Spleen (tissue), 11 donors: ENCODE measurements around the gene ICAM1. TPM values are rescaled to one million over a fixed set of nuclear protein-coding genes. Genes with fewer than 3 reads are reported as not detected.
A peak's percentile ranks its signal among the peaks of the same experiment; 100 is the strongest.

Source experiments
- DNase-seq: peaks from one replicate; pipeline ENCODE4 v3.0.0-alpha.2; 2020
- H3K27ac ChIP-seq, 8 donors: fragments of 200-600 bp; sonication (generic) in 7 of 8; 1 replicate in 4 of 8; 2 replicates in 4 of 8; pipeline versions ENCODE4 v1.5.0 to v1.8.0; 2016 to 2021; ENCODE audit warnings: inconsistent platforms in 4 of 8, mild to moderate bottlenecking in 4 of 8, moderate library complexity in 1 of 8
- H3K27me3 ChIP-seq, 7 donors: fragments of 200-600 bp; sonication (generic) in 6 of 7; replicated peaks in 1 of 7; 1 replicate in 4 of 7; 2 replicates in 3 of 7; pipeline versions ENCODE4 v1.5.0 to v1.8.0; 2016 to 2021; ENCODE audit warnings: inconsistent platforms in 3 of 7, mild to moderate bottlenecking in 1 of 7
- H3K36me3 ChIP-seq, 6 donors: fragments of 200-600 bp; sonication (generic) in 5 of 6; 1 replicate in 4 of 6; 2 replicates in 2 of 6; pipeline versions ENCODE4 v1.5.0 to v1.8.0; 2016 to 2021; ENCODE audit warnings: inconsistent platforms in 2 of 6
- H3K4me1 ChIP-seq, 6 donors: fragments of 200-600 bp; sonication (generic) in 5 of 6; 1 replicate in 3 of 6; 2 replicates in 3 of 6; pipeline versions ENCODE4 v1.5.0 to v1.8.0; 2016 to 2021; ENCODE audit warnings: inconsistent platforms in 3 of 6
- H3K4me3 ChIP-seq, 8 donors: fragments of 200-600 bp; sonication (generic) in 7 of 8; 1 replicate in 4 of 8; 2 replicates in 4 of 8; pipeline versions ENCODE4 v1.5.0 to v1.8.0; 2016 to 2021; ENCODE audit warnings: inconsistent platforms in 4 of 8, mild to moderate bottlenecking in 4 of 8, moderate library complexity in 2 of 8
- H3K9me3 ChIP-seq, 8 donors: fragments of 200-600 bp; sonication (generic) in 7 of 8; 1 replicate in 4 of 8; 2 replicates in 4 of 8; pipeline versions ENCODE4 v1.5.0 to v1.8.0; 2016 to 2021; ENCODE audit warnings: inconsistent platforms in 4 of 8
- CTCF ChIP-seq, 11 experiments: fragments of 200-600 bp in 7 of 11; fragments of 450-650 bp in 4 of 11; sonication (generic) in 4 of 11; IDR thresholded peaks in 8 of 11; conservative IDR thresholded peaks in 3 of 11; 1 replicate in 7 of 11; 2 replicates in 4 of 11; pipeline versions ENCODE4 v1.4.0 to v1.8.0; 2016 to 2021; ENCODE audit warnings: antibody characterized with exemption in 11 of 11, inconsistent platforms in 4 of 11, mild to moderate bottlenecking in 1 of 11
- POLR2A ChIP-seq, 3 donors: fragments of 450-650 bp; IDR thresholded peaks; one replicate each; pipeline ENCODE4 v1.5.1; 2017; ENCODE audit warnings: antibody characterized with exemption in 3 of 3, mild to moderate bottlenecking in 1 of 3
- POLR2AphosphoS5 ChIP-seq, 3 donors: sonication (generic); formaldehyde crosslinking; IDR thresholded peaks; one replicate each; pipeline ENCODE4 v1.5.1; 2017; ENCODE audit warnings: antibody characterized with exemption in 3 of 3
- WGBS, 5 donors: extraction: QIAGEN DNeasy Blood & Tissue Kit in 3 of 5; methylation state at CpG; one replicate each; pipeline versions ENCODE4 v1.1.5 to v1.1.7; 2013 to 2018; 5-methylcytosine and 5-hydroxymethylcytosine counted together
- intact Hi-C: fragments of 100-400 bp; cut with DNase I; formaldehyde crosslinking; loops from one replicate; pipeline ENCODE4 v1.15.0; 2023; ENCODE audit warnings: low total_unique reads
- polyA plus RNA-seq, 3 donors: library from polyadenylated mRNA; stranded (reverse); fragments of 200-250 nt; gene quantifications; one replicate each; pipeline ENCODE4 v1.2.1, GENCODE V29; 2013
- total RNA-seq, 7 donors: library from RNA; depleted of rRNA in 3 of 7; stranded (reverse); fragments of >200 nt in 3 of 7; fragmentation: NEBNext Ultra II Directional in 4 of 7; extraction: Animal tissue kit (Norgen Biotek cat#: 25700) in 4 of 7; gene quantifications; one replicate each; pipeline versions ENCODE4 v1.1.0 to v1.2.1, GENCODE V29; 2016 to 2021
- donor health status: healthy with polysubstance abuse.
- donor health status: DM: no; HTN: no; CAD: no; lungs with moderate emphysema.
- donor health status: DM: no; HTN: no; CAD: no.
- donor health status: Bipolar disorder and iron deficiency.
- donor health status: healthy.
- donor health status: DM: no; HTN: no; CAD: no.
- donor health status: DM: yes; HTN: yes; CAD: no.

Gene ICAM1
- total and polyA plus RNA-seq, 10 donors: 12.8 to 163 (median 98.2) TPM

- WGBS, 5 donors: 0 to 1% (median 1%) methylated on average over 6 to 57 of the region's 57 CpGs
- Histone ChIP-seq H3K9me3 (no peaks in the 10 kb centered on the region), H3K27me3 (peaks cover 20 to 94% (median 88%) of the 10 kb centered on the region in 7 donors), H3K4me1 (peaks cover 71 to 100% (median 94%) of the 10 kb centered on the region in 6 donors), H3K36me3 (peaks cover 1 to 4% (median 2%) of the 10 kb centered on the region in 6 donors), H3K4me3 (peak overlapping the region; percentile 14 to 70 (median 43)), H3K27ac (peak overlapping the region in 3 of 8 donors; percentile 9 to 20 (median 19))
- intact Hi-C loops: no loop called here
- TF ChIP-seq CTCF (IDR thresholded peaks at IDR 0.05 in 8 of 11, conservative IDR thresholded peaks at IDR 0.05 in 3 of 11) (no peak), POLR2AphosphoS5 (IDR thresholded peaks at IDR 0.05) (peak; percentile 32 to 67 (median 40))
- DNase-seq: peak; percentile 88
These were observed 20.1 kb downstream of the ICAM1 start for GRCh38 chr19:10290876-10291553.

- Histone ChIP-seq H3K27me3 (peaks cover 20 to 100% (median 95%) of the 10 kb centered on the region in 7 donors), H3K4me3 (peak overlapping the region; percentile 14 to 70 (median 43)), H3K9me3 (no peaks in the 10 kb centered on the region), H3K36me3 (no peaks in the 10 kb centered on the region), H3K27ac (peak overlapping the region in 4 of 8 donors; percentile 8 to 20 (median 14)), H3K4me1 (peaks cover 67 to 100% (median 90%) of the 10 kb centered on the region in 6 donors)
- no peak for TF ChIP-seq POLR2AphosphoS5 (IDR thresholded peaks at IDR 0.05)
- no peak for TF ChIP-seq CTCF (IDR thresholded peaks at IDR 0.05 in 8 of 11, conservative IDR thresholded peaks at IDR 0.05 in 3 of 11)
- TF ChIP-seq POLR2A (IDR thresholded peaks at IDR 0.05): no peak
- intact Hi-C loops: no loop called here
- no peak for DNase-seq
- WGBS, 5 donors: 0 to 2% (median 2%) methylated on average over 3 to 49 of the region's 49 CpGs
These were observed 20.8 kb downstream of the ICAM1 start for GRCh38 chr19:10291554-10292205.

- H3K4me3 ChIP-seq: peak overlapping the region in 7 of 8 donors; percentile 28 to 70 (median 44)
- intact Hi-C loops: no loop called here
- H3K27me3 ChIP-seq: peaks cover 20 to 100% (median 97%) of the 10 kb centered on the region in 7 donors
- H3K36me3 ChIP-seq: no peaks in the 10 kb centered on the region
- H3K4me1 ChIP-seq: peaks cover 61 to 95% (median 84%) of the 10 kb centered on the region in 6 donors
- peak overlapping the region in 4 of 8 donors; percentile 8 to 20 (median 14) for H3K27ac ChIP-seq
- no peaks in the 10 kb centered on the region for H3K9me3 ChIP-seq
- peak; percentile 91 for DNase-seq
- TF ChIP-seq POLR2AphosphoS5 (IDR thresholded peaks at IDR 0.05) (peak in 2 of 3 donors; percentile 29 to 66), CTCF (IDR thresholded peaks at IDR 0.05 in 8 of 11, conservative IDR thresholded peaks at IDR 0.05 in 3 of 11) (no peak)
- whole genome bisulfite sequencing, 5 donors: 1 to 3% (median 2%) methylated on average over 22 to 45 of the region's 45 CpGs
These were observed 21.4 kb downstream of the ICAM1 start for GRCh38 chr19:10292206-10292788.
